ENCODE measurements around the gene DDR1.
"Not testable (repeated sequence)": the region's sequence is repeated elsewhere in the genome, so short reads cannot be mapped to it uniquely, and the experiment has no call there.

DDR1 gene

DNA sequence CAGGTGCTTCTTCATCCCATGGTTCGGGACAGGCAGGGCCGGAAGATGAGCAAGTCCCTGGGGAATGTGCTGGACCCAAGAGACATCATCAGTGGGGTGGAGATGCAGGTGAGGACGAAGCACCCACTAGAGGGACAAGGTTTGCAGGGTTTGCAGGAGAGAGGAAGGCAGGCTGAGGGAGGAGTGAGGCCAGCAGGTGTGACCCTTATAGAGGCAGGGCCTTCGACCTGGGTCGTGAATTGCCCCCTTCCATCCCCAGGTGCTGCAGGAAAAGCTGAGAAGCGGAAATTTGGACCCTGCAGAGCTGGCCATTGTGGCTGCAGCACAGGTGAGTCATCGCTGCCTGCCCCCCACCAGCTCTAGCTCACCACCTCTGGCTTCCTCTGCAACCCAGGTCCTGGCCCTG, 38.1 kb downstream of the DDR1 start:
- DNase-seq = no peak

DNA sequence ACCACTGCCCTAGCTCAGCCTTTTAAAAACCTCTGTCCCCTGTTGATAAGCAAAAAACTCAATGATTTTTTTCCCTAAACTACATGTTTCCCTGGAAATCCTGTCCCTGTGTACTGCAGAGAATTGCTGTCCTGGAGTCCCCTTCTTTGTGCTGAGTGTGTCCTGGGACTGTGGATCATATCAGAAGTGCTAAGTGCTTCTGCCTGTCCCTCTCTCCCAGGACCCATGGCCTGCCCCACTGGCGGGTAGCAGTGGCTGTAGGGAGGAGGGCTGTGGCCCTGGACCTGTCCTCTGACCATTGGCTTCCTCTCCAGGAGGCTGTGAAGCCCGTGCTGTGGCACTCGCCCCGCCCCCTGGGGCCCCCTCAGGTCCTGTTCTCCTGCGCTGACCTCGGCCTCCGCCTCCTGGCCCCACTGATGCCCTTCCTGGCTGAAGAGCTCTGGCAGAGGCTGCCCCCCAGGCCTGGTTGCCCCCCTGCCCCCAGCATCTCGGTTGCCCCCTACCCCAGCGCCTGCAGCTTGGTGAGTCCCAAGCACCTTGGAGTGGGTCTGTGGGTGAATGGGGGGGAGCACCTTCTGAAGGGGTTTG, 39.8 kb downstream of the DDR1 start:
- DNase-seq = not testable (repeated sequence)

DNA sequence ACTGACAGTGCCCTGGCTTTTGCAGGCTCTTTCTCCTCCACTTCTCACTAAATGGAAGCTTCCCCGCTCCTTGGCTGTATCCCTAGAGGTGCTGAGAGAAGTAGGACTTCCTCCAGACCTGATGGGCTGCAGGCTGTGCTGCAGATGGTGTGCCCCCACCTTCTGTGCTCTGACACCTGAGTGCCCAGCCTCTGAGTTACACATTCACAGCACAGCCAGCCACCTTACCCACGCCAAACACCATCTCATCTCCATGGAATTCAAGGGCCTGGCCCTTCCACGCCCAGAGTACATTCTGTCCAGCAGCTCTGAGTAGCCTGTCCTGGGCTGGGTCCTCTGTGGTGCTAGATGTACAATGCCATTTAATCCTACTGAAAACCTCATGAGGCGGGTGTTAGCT, 42.3 kb downstream of the DDR1 start:
- no peak for DNase-seq

DNA sequence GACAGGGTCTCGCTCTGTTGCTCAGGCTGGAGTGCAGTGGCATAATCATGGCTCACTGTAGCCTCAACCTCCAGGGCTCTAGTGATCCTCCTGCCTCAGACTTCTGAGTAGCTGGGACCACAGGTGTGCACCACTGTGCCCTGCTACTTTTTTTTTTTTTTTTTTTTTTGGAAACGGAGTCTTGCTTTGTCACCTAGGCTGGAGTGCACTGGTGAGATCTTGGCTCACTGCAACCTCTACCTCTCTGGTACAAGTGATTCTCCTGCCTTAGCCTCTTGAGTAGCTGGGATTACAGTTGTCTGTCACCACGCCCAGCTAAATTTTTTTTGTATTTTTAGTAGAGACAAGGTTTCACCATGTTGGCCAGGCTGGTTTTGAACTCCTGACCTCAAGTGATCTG, 42.8 kb downstream of the DDR1 start:
- not testable (repeated sequence) for DNase-seq

DNA sequence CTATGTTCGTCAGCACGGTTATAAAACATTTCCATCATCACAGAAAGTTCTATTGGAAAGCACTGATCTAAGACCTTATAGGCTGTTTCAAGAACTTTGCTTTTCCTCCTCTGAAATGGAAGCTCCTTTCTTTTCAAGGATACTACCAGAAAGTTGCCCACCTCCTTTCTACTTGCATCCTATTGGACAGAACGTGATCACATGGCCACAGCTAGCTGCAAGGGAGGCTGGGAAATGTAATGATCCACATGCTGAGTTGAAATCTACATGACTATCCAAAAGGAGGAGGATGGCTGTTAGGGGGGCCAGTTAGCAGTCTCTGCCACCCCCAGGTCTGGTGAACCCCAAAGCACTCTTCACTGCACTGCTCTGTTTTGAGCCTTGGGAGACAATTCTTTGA, 44.4 kb downstream of the DDR1 start:
- DNase-seq = no peak

DNA sequence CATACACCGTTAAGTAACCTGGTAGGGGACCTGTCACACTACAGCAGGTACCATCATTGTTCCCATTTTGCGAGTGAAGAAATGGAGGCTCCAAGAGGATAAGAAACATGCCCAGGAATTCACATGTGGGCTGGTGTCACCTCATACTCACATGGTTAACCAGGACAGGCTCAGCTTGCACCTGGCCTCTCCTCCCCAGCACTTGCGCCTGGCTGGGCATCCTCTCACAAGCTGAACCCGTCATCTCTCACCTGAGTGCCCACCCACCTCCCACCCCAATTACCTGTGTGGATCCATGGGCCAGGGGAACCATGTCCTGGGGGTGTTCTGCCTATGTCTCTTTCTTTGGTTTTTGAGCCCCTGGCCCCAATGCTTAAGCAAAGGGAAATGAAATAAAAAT, 46.2 kb downstream of the DDR1 start:
- no peak for DNase-seq

DNA sequence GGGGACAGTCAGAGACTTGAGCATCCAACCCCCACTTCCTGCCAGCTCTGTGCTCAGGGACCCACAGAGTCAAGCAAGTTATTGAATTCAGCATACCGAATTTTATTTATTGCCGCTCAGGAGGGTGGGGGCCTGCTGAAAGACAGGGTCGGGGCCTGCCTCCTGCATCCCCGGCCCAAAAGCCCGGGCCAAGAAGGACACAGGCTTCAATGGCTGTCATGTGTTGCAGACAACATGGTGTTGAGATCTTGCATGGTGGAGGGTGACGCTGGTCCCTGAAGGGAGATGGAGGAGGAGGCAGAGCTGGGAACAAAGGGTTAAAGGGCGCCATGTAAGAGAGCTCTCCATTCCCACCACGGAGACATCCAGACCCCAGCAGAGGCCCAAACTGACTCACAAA, 47.0 kb downstream of the DDR1 start:
- DNase-seq = no peak

DNA sequence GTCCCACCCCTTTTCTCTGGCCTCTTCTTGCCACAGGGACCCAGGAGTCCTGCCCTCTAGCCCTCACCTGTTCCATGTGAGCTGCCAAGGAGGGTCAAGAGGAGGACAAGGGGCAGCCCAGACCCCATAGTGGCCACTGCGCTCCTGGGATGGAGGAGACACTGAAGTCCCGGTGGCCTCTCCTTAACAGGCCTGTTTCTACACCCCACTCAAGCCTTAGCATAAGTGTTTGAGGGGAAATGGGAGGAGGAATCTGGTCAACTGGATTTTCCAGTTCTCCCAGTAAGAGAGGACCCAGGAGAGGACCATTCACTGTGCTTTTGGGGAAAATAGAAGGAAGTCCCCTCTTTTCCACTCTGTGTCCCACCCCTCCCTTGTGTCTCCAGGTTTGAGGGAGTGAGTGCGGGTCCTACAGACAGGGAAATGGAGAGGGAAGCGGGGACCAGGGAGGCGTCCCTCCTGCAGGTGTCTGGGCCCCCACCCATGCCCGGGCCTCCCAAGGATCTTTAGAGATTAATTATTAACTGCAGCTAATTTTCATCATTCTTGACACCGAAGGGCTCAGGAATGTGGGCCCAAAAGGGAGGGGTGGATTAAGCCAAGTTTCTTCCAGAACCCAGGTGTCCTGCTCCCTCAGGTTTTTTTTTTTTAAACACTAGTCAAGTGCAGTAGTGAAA, 47.8 kb downstream of the DDR1 start, which contains the start of gene SFTA2:
TSS of gene SFTA2 (minus strand) at position 202 of the 677 bp plus-strand sequence. CDS start at position 128, 74 bp downstream.
- DNase-seq = no peak

DNA sequence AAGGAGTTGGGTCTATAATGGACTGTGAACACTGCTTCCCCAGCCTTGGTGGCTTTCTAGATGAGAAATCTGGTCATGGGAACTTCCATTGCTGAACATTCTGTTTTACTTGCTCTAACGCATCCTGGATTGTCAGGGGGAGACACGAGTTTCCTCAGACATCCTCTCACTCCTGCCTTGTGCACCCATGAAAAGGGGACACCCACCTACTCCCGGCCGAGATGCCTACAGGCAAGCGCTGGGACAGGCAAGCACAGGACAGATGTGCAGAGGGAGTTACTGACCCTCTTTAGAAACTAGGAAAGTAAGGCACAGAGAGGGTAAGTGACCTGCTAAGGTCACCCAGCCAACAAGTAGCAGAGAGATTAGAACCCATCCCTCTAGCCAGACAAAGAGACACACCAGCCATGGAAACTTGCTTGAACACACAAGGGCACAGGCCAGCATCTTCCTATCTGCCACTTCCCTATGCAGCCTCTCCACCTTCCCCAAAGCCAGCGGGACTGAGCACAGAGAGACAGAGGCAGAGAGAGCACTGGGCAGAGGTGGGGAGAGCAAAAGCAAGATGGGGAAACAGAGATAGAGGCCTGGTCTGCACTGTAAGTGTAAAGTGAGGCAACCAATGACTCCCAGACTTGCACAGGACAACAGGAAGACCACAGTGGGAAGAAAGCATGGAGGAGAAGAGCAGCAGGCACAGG, 48.5 kb downstream of the DDR1 start:
- no peak for DNase-seq

DNA sequence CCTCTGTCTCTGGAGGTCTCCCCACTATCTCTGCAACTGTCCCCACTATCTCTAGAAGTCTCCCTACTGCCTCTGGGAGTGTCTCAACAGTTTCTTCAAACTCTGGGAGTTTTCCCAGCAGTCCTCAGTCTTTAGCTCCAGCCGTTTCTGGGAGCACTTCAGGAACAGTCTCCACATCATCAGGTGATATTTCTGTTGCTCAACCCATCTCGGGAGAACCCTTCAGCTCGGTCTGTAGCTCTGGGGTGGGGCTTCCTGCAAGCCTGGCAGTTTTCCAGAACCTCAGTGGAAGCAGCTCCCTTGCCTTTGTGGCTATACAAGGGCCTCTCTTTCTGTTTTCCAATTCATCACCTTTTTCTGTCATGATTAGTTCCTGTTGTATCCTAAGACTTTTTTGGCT, 50.7 kb downstream of the DDR1 start:
- no peak for DNase-seq

DNA sequence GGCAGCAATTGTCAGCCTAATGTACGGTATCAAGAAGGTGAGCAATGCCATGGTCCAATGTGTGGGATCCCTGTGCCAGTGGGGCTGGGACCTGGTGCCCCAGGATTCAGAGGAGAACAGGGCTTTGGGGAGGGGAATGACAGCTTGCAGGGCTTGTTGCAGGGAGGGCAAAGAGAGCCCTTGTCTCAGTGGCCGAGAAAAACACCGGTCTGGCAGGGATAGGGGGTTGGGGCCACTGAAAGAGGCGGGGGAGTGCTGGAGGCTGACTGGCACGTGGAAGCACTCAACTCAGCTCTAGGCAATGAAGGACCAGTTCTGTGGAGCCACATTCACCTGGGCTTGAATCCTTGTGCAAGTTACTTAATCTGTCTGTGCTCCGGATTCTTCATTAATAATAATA, 52.9 kb downstream of the DDR1 start:
- no peak for DNase-seq

DNA sequence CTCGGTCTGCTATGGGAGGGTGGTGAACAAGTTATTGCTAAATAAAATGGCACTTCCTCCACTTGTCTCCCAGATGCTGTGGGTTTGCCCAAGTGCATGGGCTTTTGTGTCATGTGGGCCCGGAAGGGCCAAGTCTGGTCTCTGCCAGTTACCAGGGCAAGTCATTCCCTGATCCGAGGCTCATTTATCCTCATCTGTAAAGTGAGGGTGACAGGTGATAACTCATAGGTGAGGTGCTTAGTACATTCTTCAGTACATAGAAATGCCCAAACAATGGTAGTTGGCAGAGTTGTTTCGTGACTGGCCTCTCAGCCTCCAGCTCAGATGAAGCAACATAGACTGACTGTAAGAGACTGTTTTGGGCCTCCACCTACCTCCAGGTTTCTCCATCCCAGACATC, 54.4 kb downstream of the DDR1 start:
- DNase-seq = no peak

DNA sequence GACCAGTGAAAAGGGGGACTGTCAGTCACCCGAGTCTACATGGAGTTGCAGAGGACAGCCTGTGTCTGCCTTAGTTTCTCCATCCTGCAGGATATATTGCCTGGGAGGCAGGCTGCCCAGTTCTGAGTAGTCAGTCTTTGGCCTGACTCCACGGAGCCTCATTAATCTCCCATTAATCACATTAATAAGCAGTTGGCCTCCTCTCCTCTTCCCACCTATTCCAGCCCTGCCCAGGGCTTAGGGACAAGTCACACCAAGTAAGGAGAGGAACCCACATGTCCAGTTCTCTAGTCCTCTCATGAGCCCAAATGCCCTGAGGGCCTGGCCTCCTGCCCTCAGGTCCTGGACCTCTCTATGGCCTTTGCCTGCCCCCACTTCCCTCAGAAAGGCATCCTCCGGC, 55.2 kb downstream of the DDR1 start:
- DNase-seq = no peak

DNA sequence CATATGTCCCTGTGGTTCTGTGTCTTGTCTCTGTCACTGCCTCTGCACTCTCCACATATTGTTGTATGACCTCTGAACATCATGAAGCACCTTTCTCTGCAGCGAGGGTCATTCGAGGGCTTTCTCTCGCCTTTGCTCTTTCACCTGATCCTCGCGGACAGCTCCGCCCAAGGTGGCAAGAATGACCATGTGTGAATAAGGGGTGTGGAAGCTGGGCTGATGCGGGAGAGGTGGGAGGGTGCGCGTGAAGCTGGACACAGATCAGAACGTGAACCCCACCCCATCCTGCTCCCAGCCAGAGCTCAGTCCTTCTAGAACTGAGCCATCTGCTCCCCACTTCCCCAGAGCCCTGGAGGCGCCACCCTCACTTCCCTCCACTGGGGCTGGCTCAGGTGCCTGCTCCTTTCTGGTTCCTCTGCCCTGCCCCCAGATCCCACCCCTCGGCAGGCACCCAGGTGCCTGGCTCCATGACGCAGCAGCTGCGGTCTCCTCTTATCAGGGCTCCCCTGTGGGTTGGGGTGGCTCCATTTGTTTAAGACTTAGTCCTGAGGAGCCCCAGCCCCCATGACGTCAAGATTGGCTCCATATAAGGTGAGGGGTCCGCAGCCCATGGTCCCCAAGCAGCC, 56.2 kb downstream of the DDR1 start, which contains the start of gene MUCL3:
TSS of gene MUCL3 (plus strand) at position 613 of the 626 bp plus-strand sequence. CDS start 27 bp downstream, outside the sequence.
- DNase-seq = no peak

DNA sequence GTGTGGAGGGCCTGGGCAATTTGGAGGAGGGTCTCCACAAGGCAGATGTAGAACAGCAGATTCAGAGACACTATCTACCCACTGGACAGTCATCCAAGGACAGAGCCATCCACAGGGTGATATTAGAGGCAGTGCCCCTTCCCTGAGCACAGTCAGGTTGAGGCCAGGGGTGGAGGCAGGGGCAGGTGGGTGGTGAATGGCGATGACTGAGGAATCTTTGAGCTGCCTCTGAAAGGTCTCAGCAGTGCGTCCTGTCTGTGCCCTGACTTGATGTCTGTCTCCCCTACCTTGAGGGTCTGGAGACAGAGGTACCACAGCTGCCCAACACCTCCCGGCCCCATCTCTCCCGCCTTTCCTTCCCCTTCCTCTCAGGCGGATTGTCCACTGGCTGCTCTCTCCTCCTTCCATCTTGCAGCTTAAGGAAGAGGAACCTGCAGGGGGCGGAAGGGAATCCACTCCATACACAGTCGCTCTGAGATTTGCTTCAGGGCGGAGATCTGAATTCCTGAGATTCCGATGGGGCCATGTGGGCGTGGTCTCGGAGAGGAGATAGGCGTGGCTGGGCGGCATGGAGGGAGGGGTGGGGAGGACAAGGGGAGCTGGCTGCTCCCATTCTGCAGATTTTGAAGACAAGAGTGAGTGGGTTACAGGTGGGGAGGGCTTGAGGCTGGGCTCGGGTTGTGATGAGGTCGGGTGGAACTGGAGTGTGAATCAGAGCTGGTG, 58.2 kb downstream of the DDR1 start:
- peak; percentile 40 for DNase-seq

DNA sequence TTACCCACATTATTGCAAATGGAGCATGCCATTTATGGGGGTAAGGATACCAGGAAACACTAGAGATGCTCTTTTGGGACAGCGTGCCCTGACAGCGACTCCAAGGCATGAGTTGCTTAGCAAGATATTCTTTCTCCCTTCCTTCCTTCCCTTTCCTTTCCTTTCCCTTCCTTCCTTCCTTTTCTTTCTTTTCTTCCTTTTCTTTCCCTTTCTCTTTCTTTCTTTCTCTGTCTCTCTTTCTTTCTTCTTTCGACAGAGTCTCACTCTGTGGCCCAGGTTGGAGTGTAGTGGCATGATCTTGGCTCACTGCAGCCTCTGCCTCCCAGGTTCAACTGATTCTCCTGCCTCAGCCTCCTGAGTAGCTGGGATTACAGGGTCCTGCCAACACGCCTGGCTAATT, 59.7 kb downstream of the DDR1 start:
- no peak for DNase-seq

DNA sequence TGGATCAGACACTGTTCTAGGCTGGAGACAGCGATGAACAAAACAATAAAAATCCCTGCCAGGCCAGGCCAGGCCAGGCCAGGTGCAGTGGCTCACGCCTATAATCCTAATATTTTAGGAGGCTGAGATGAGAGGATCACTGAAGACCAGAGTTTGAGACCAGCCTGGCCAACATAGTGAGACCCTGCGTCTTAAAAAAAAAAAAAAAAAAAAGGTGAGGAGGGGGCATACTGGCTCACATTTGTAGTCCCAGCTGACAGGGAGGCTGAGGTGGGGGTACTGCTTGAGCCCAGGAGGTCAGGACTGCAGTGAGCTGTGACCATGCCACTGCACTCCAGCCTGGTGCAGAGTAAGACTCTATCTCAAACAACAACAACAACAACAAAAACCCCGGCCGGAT, 61.0 kb downstream of the DDR1 start:
- DNase-seq = no peak

DNA sequence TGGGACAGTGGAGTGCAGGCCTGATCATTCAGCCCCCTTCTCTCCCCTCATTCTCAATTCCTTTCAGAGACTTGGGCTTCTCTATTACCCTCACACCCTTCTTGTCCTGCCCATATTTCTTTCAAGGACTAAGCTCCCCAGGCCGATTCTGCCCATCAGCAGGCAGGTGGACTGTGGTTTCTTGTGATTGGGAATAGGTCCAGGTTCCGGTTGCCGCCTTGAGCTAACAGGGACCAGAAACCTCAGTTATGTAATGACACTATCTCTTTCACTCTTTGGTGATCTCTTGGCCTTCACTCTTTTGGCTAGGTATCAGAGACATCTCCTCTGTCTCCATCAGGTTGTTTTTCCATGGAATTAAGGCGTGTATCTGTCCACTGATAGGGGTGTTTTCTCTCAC, 62.9 kb downstream of the DDR1 start:
- DNase-seq = no peak

DNA sequence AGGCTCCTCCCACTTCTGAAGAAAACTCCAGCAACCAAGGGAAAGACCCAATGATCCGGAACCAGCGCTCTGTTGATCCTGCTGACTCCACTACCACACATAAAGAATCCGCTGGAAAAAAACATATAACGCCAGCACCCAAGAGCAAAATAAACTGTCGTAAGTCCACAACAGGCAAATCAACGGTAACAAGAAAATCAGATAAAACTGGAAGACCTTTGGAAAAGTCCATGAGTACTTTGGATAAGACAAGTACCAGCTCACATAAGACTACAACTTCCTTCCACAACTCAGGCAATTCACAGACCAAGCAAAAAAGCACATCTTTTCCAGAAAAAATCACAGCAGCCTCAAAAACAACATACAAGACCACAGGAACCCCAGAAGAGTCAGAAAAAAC, 64.5 kb downstream of the DDR1 start:
- no peak for DNase-seq

All from NCI-H1048 (cell line).